ENCODE data around the gene EARS2.
A peak's percentile ranks its signal among the peaks of the same experiment; 100 is the strongest.

The EARS2 gene

GRCh38 chr16:23556881-23557778, at the start of gene EARS2, which contains the start of gene UBFD1:
Gene EARS2 (minus strand): TSS chr16:23557350. CDS start chr16:23557343, 7 bp downstream.
Gene UBFD1 (plus strand): TSS chr16:23557727. CDS start chr16:23557743, 16 bp downstream.
- peak; percentile 95 for DNase-seq (ENCODE audit: extremely low spot score)
- POLR2A ChIA-PET, result interaction anchor here (0.7 to 1.4 kb wide), 12 partner anchors 8 to 104 kb away, joined by 3 to 6 read pairs (median 4); partner anchors contain the start of genes COG7 and GGA2
- CTCF ChIA-PET, result interaction anchor here (0.6 to 0.7 kb wide), 2 partner anchors 27 to 40 kb away, joined by 3 read pairs; no protein-coding TSS in a partner anchor
- no peak for TF ChIP-seq BHLHE40 (IDR thresholded peaks at IDR 0.05; ENCODE audit: borderline replicate concordance)
- peak; percentile 69; the same call in 1 of the 2 replicates for TF ChIP-seq ELF4 (IDR thresholded peaks at IDR 0.05)
- TF ChIP-seq L3MBTL2 (conservative IDR thresholded peaks at IDR 0.05), result peak; percentile 93
- no peak for TF ChIP-seq FOXK2 (IDR thresholded peaks at IDR 0.05)
- TF ChIP-seq LEF1 (IDR thresholded peaks at IDR 0.05; ENCODE audit: borderline replicate concordance), result peak; percentile 67; the same call in 1 of the 2 replicates
- TF ChIP-seq CTBP1 (IDR thresholded peaks at IDR 0.05; ENCODE audit: borderline replicate concordance), result no peak
- TF ChIP-seq PKNOX1 (IDR thresholded peaks at IDR 0.05), result peak; percentile 97
- TF ChIP-seq FOXM1 (IDR thresholded peaks at IDR 0.05; ENCODE audit: borderline replicate concordance), result 0 out of 2 replicates have a peak, but pooled peaks have one; percentile 35

GRCh38 chr16:23597003-23597756, 40.0 kb upstream of the EARS2 start:
- DNase-seq (ENCODE audit: extremely low spot score), result peak; percentile 52
- POLR2A ChIA-PET, result interaction anchor here (1.0 to 1.5 kb wide), 7 partner anchors 8 to 120 kb away, joined by 3 to 6 read pairs (median 3); partner anchors contain the start of genes EARS2, GGA2 and UBFD1
- CTCF ChIA-PET, result interaction anchor here (0.6 to 1.4 kb wide), 14 partner anchors 8 to 81 kb away, joined by 3 to 4 read pairs (median 3); partner anchors contain the start of genes EARS2 and UBFD1
- TF ChIP-seq FOXK2 (IDR thresholded peaks at IDR 0.05) (no peak), PKNOX1 (IDR thresholded peaks at IDR 0.05) (peak; percentile 92), HDGF (IDR thresholded peaks at IDR 0.05; ENCODE audit: borderline replicate concordance) (0 out of 2 replicates have a peak, but pooled peaks have one; percentile 43), SUZ12 (IDR thresholded peaks at IDR 0.05) (no peak), TARDBP (IDR thresholded peaks at IDR 0.05) (no peak), L3MBTL2 (conservative IDR thresholded peaks at IDR 0.05) (no peak), CTBP1 (IDR thresholded peaks at IDR 0.05; ENCODE audit: borderline replicate concordance) (no peak), NFRKB (IDR thresholded peaks at IDR 0.05) (no peak), ZNF384 (IDR thresholded peaks at IDR 0.05) (no peak), ELF4 (IDR thresholded peaks at IDR 0.05) (no peak), FOXA1 (IDR thresholded peaks at IDR 0.05) (no peak)

- ChIA-PET POLR2A (interaction anchor here (1.0 to 1.5 kb wide), 6 partner anchors 9 to 119 kb away, joined by 3 to 6 read pairs (median 3); partner anchors contain the start of genes EARS2, GGA2 and UBFD1), CTCF (interaction anchor here (0.6 to 1.4 kb wide), 15 partner anchors 8 to 429 kb away, joined by 3 to 4 read pairs (median 3); partner anchors contain the start of genes EARS2 and UBFD1)
- TF ChIP-seq FOXK2 (IDR thresholded peaks at IDR 0.05) (no peak), PKNOX1 (IDR thresholded peaks at IDR 0.05) (no peak), SUZ12 (IDR thresholded peaks at IDR 0.05) (no peak), BHLHE40 (IDR thresholded peaks at IDR 0.05; ENCODE audit: borderline replicate concordance) (no peak), FOXA1 (IDR thresholded peaks at IDR 0.05) (no peak), ARNT (IDR thresholded peaks at IDR 0.05) (no peak), CTBP1 (IDR thresholded peaks at IDR 0.05; ENCODE audit: borderline replicate concordance) (no peak)
Measured at GRCh38 chr16:23595951-23596720, 39.0 kb upstream of the EARS2 start, which contains the start of gene NDUFAB1. Gene NDUFAB1 (minus strand): TSS chr16:23596316. CDS start chr16:23596290, 26 bp downstream.

GRCh38 chr16:23595246-23595950, 38.2 kb upstream of the EARS2 start:
- no peak for DNase-seq (ENCODE audit: extremely low spot score)
- CTCF ChIA-PET, result no interaction called here
- POLR2A ChIA-PET, result no interaction called here
- TF ChIP-seq ARNT (IDR thresholded peaks at IDR 0.05), result no peak
- TF ChIP-seq L3MBTL2 (conservative IDR thresholded peaks at IDR 0.05), result no peak
- no peak for TF ChIP-seq FOXK2 (IDR thresholded peaks at IDR 0.05)
- TF ChIP-seq NFRKB (IDR thresholded peaks at IDR 0.05), result no peak
- no peak for TF ChIP-seq PKNOX1 (IDR thresholded peaks at IDR 0.05)
- TF ChIP-seq LEF1 (IDR thresholded peaks at IDR 0.05; ENCODE audit: borderline replicate concordance), result no peak
- TF ChIP-seq FOXM1 (IDR thresholded peaks at IDR 0.05; ENCODE audit: borderline replicate concordance), result no peak
- no peak for TF ChIP-seq SUZ12 (IDR thresholded peaks at IDR 0.05)
- TF ChIP-seq TARDBP (IDR thresholded peaks at IDR 0.05), result no peak
- no peak for TF ChIP-seq CTBP1 (IDR thresholded peaks at IDR 0.05; ENCODE audit: borderline replicate concordance)
- no peak for TF ChIP-seq ZNF384 (IDR thresholded peaks at IDR 0.05)
- no peak for TF ChIP-seq BHLHE40 (IDR thresholded peaks at IDR 0.05; ENCODE audit: borderline replicate concordance)
- TF ChIP-seq SP1 (IDR thresholded peaks at IDR 0.05), result no peak
- TF ChIP-seq FOXA1 (IDR thresholded peaks at IDR 0.05), result no peak
- TF ChIP-seq HDGF (IDR thresholded peaks at IDR 0.05; ENCODE audit: borderline replicate concordance), result no peak
- TF ChIP-seq ELF4 (IDR thresholded peaks at IDR 0.05), result no peak

More at GRCh38 chr16:23595951-23596720, 39.0 kb upstream of the EARS2 start, which contains the start of gene NDUFAB1:
- DNase-seq (ENCODE audit: extremely low spot score), result peak; percentile 91
